ENCODE data around the gene TMEFF1.
"Not testable (repeated sequence)": the region's sequence is repeated elsewhere in the genome, so short reads cannot be mapped to it uniquely, and the experiment has no call there.

Gene TMEFF1, protein sequence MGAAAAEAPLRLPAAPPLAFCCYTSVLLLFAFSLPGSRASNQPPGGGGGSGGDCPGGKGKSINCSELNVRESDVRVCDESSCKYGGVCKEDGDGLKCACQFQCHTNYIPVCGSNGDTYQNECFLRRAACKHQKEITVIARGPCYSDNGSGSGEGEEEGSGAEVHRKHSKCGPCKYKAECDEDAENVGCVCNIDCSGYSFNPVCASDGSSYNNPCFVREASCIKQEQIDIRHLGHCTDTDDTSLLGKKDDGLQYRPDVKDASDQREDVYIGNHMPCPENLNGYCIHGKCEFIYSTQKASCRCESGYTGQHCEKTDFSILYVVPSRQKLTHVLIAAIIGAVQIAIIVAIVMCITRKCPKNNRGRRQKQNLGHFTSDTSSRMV

GRCh38 chr9:100472788-100473275 is at the start of gene TMEFF1:
TMEFF1 (plus strand) TSS chr9:100473149; CDS start chr9:100473545, 396 bp downstream.
- DNase-seq, result no peak

- DNase-seq, result no peak
Measured at GRCh38 chr9:100425758-100426157, 47.2 kb upstream of the TMEFF1 start.

DNA sequence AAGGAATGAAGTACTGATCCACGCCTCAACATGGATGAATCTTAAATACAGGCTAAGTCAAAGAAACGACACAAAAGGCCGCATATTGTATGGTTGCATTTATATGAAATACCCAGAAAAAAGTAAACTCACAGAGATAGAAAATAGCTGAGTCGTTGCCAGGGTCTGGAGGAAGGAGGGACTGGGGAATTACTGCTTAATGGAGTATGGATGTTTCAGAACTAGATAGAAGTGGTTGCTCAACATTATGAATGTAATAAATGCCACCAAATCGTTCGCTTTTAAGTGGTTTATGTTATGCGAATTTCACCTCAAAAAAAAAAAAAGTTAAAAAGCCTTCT is 46.8 kb upstream of the TMEFF1 start:
- DNase-seq, result no peak

GRCh38 chr9:100426530-100427365 is 46.2 kb upstream of the TMEFF1 start, which contains the start of gene MSANTD3:
MSANTD3 (plus strand) TSS chr9:100427143; CDS start chr9:100441939, 14,796 bp downstream.
- no peak for DNase-seq

DNA sequence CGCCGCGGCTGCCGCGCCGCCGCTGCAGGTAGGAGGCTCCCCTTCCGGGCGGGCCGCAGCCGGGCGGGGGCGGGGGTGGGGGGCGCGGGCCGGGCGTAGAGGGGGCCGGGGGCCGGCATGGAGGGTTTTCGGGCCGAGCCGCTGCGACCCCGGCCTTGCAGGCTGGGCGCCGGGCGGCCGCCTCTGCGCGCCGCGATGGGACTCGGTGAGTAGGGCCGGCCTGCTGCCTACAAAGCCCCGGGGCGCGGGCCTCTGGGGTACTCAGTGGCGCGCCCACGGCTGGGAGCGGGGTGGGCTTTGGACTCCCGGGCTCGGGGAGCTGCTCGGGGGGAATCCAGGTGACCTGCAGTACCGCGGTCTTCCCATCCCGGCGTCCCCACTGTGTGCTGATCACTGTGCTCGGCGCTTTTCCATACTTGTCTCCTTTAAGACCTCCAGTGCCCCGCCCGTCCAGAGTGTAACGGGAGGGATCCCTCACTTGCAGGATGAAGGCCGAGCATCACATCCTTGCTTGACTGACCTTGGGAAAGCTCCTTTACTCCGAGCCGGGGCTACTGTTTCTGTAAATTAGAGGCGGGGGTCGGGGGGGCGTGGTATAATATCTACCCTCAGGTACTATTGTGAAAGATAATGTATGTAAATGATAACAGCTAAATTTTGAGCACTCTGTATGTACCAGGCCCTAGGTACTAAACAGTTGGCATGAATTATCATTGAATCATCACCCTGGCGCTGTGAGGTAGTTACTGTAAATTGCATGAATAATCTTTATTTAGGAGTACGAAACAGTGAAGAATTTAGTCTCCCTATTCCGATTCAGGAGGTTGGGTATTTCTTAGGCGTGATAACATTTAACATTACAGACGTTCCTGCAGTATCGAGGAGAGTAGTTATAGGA is 45.3 kb upstream of the TMEFF1 start:
- peak; percentile 5 for DNase-seq

- DNase-seq, result no peak
Measured at GRCh38 chr9:100428871-100429654, 43.9 kb upstream of the TMEFF1 start.

- no peak for DNase-seq
Measured at GRCh38 chr9:100430286-100430940, 42.5 kb upstream of the TMEFF1 start.

GRCh38 chr9:100431886-100432285 is 41.1 kb upstream of the TMEFF1 start:
- DNase-seq, result no peak

DNA sequence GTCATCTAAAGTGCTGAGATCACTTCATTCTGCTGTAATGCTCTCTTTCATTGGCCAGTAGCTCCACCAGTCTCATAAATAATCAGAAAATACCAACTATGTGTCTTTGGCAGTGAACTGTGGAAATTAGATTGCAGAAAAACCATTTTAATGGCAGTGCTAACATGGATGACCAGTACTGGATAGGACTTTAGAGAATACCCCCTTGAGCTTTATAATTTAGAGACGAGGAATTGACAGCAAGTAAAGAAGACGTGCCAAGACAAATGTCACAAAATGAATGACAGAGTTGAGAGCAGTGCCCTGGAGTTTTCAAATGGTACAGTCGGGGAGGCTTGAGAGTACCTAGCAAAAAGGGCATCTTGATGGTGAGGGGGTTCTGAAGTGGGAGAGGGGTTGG is 40.2 kb upstream of the TMEFF1 start:
- DNase-seq, result no peak

DNA sequence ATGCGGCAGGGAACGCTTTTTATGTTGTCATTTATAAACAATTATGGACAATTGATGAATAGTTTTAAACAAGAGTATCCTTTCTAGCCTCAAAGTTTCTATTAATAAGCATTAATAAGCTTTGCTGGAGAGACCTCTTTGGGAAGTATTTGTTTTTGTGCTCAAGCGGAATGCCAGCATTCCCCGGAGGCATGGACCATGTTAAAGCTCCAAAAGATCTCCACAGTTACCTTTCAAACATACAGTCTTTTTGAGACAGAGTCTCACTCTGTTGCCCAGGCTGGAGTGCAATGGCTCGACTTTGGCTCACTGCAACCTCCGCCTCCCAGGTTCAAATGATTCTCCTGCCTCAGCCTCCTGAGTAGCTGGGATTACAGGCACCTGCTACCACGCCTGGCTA is 36.4 kb upstream of the TMEFF1 start:
- DNase-seq, result no peak

DNA sequence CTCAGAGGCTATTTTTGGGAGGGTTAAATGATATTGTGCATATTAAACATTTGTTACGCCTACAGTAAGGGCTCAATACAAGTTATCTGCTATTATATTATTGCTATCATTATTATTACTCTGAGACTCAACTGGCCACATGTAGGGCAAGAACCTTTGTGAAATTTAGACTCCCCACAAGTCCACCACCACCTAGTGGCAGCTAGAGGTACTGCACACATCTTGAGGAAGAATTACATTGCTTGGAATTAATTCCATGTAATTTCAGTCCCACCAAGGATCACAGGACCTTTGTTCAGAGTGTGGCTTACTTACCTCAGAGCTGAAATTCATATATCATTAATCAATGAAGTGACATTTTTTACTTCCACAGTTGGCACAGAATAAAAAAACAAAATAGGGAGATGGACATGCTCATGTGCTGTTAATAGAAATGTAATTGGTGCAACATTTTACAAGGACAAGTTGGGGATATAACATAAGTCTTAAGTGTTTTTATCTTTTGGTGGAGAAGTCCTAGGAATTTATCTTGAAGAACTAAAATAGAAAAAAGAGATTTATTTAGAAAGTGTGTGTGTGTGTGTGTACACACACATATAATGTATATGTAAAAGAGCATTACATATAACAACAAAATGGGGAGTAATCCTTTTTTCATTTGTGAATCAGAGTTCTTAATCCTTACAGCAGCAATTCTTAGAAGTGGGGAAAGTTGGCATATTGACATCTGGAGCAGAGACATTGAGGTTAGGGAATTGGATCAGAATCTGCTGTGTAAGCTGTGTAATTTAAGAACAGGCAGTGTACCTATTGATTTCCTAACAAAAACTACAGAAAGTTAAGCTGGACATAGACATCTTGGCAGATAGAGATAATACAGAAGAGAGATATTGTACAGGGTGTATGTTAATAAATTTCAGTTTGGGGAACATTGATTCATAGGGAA is 34.8 kb upstream of the TMEFF1 start:
- peak; percentile 34 for DNase-seq

GRCh38 chr9:100440071-100440470 is 32.9 kb upstream of the TMEFF1 start:
- no peak for DNase-seq

GRCh38 chr9:100440487-100440886 is 32.5 kb upstream of the TMEFF1 start:
- not testable (repeated sequence) for DNase-seq

DNA sequence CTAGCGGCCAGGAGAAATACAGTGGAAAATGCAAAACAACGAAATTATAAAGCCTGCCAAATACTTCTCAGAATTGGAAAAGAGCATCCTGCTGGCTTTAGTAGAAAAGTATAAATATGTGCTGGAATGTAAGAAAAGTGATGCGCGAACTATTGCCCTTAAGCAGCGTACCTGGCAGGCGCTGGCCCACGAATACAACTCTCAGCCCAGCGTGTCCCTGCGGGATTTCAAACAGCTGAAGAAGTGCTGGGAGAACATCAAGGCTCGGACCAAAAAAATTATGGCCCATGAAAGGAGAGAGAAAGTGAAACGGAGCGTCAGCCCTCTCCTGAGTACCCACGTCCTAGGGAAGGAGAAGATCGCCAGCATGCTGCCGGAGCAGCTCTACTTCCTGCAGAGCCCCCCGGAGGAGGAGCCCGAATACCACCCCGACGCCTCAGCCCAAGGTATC is 31.0 kb upstream of the TMEFF1 start:
- DNase-seq, result no peak

GRCh38 chr9:100443781-100444768 is 28.9 kb upstream of the TMEFF1 start:
- no peak for DNase-seq

GRCh38 chr9:100445161-100445902 is 27.6 kb upstream of the TMEFF1 start:
- no peak for DNase-seq

DNA sequence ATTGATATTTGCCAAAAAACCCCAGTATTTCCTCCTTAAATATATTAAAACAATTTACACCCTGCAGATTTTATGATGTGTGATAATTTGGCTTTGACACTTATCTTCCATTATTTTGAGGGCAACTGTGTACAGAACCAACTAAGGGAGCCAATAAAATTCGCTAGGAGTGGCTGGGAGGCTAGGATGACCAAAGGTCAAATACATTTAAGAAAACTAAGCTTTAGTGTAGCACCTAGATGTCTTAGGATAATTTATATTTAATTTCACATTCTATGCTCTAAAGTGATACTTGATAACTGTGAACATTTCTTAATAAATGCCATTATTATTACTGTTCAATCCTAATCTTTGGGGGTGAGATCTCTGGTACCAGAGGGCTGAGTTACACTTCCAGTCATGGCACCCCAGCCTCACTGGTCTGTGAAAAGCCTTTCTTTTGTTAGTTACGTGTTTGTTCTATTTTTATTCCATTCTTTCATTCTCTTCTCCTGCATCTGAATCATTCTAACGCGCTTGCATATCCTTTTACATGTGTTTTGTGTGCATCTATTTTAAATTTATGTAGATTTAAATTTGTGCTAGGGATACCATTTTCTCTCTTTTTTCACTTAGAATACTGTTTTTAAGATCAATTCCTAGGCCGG is 26.9 kb upstream of the TMEFF1 start:
- DNase-seq, result no peak

DNA sequence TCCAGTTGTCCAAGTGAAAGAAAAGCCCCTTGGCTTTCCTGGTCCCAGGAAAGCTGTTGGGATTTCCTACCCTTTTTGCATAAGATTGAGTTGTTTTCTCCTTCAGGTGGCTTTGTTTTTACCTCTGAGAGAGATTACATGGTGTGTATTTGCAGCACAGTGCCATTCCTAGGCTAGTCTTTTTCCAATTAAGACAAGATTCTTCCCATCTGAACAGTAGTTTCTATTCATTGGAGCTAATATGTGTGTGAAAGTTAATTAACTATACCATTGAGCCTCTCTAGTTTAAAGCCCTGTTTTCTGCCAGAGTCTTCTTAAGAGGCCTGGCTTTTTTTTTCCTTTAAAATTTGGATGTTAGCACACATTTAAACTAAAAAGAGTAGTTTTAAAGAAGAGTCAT is 25.9 kb upstream of the TMEFF1 start:
- no peak for DNase-seq

Data from NCI-H524 treated with DMSO at 0.1 percent for 48 hours (cell line).